HepG2 (cell line): ENCODE measurements around the gene PSD4. TPM values are rescaled to one million over a fixed set of nuclear protein-coding genes. Genes with fewer than 3 reads are reported as not detected.

Source experiments
- BRD4 ChIP-seq: sonication (generic); formaldehyde crosslinking; IDR thresholded peaks from 2 replicates; pipeline ENCODE4 v1.4.0; 2020; ENCODE audit warnings: missing genetic modification reagents
- FOSL1 ChIP-seq: sonication (generic); formaldehyde crosslinking; IDR thresholded peaks from 2 replicates; pipeline ENCODE4 v1.9.0; 2021; ENCODE audit warnings: missing genetic modification reagents, borderline replicate concordance
- LRRFIP1 ChIP-seq: sonication (generic); formaldehyde crosslinking; conservative IDR thresholded peaks from 2 replicates; pipeline ENCODE4 v1.4.0; 2020; ENCODE audit warnings: missing genetic modification reagents
- MAF1 ChIP-seq: sonication (generic); formaldehyde crosslinking; IDR thresholded peaks from 2 replicates; pipeline ENCODE4 v1.5.0; 2020; ENCODE audit warnings: missing genetic modification reagents, borderline replicate concordance
- MED8 ChIP-seq: sonication (generic); formaldehyde crosslinking; IDR thresholded peaks from 2 replicates; pipeline ENCODE4 v1.8.1; 2023; ENCODE audit warnings: mild to moderate bottlenecking, missing genetic modification reagents; ENCODE audit not compliant: insufficient replicate concordance
- MXD4 ChIP-seq: IDR thresholded peaks from 2 replicates; pipeline ENCODE4 v1.6.1; 2016; ENCODE audit warnings: mild to moderate bottlenecking, missing biosample characterization, missing genetic modification reagents
- SPEN ChIP-seq: sonication (generic); formaldehyde crosslinking; IDR thresholded peaks from 2 replicates; pipeline ENCODE4 v1.5.1; 2020; ENCODE audit warnings: low read depth, mild to moderate bottlenecking, missing genetic modification reagents
- ZBTB37 ChIP-seq: sonication (generic); formaldehyde crosslinking; IDR thresholded peaks from 2 replicates; pipeline ENCODE4 v1.4.0; 2020; ENCODE audit warnings: mild to moderate bottlenecking, missing genetic modification reagents
- ZBTB7B ChIP-seq: sonication (generic); formaldehyde crosslinking; IDR thresholded peaks from 2 replicates; pipeline ENCODE4 v1.4.0; 2020; ENCODE audit warnings: missing genetic modification reagents
- ZNF256 ChIP-seq: sonication (generic); formaldehyde crosslinking; conservative IDR thresholded peaks from 2 replicates; pipeline ENCODE4 v1.4.0; 2020; ENCODE audit warnings: missing genetic modification reagents
- ZNF598 ChIP-seq: sonication (generic); formaldehyde crosslinking; IDR thresholded peaks from 2 replicates; pipeline ENCODE4 v1.5.1; 2020; ENCODE audit warnings: mild to moderate bottlenecking, missing genetic modification reagents, borderline replicate concordance
- polyA plus RNA-seq, 8 experiments: library from polyadenylated mRNA; depleted of rRNA in 3 of 8; stranded (reverse) in 7 of 8; unstranded in 1 of 8; fragments of >200 nt; fragmentation: Illumina TruSeq in 4 of 8; extraction: Trizol in 4 of 8; gene quantifications; 2 replicates each; pipeline versions ENCODE4 v1.2.1 to v1.2.3, GENCODE V29; 2011 to 2016; ENCODE audit warnings: low read depth in 4 of 8, missing spikeins in 1 of 8, mixed read lengths in 1 of 8; ENCODE audit not compliant: insufficient read depth in 1 of 8
- total RNA-seq, 5 experiments: library from RNA; depleted of rRNA; stranded (reverse); fragments of >200 nt; fragmentation: Illumina TruSeq; extraction: Trizol; gene quantifications; 2 replicates each; pipeline ENCODE4 v1.2.3, GENCODE V29; 2016; ENCODE audit warnings: low read depth in 1 of 5
- TF ChIP-seq, protein P1 (sequence below): sonication (generic); formaldehyde crosslinking; IDR thresholded peaks from 2 replicates; pipeline ENCODE4 v1.4.0; 2020; ENCODE audit warnings: mild to moderate bottlenecking, missing genetic modification reagents
- TF ChIP-seq, protein P2 (sequence below): sonication (generic); formaldehyde crosslinking; IDR thresholded peaks from 2 replicates; pipeline ENCODE4 v1.8.1; 2022; ENCODE audit warnings: low read depth, mild to moderate bottlenecking, missing genetic modification reagents

PSD4 gene
- total and polyA plus RNA-seq, 2 of the 13 experiments (the other 11 are each of a cell fraction or from before 2014, with no cell fraction given): 5.8 to 9.4 TPM

- TF ChIP-seq MED8 (CRISPR knock-in tag) (no peak), LRRFIP1 (CRISPR knock-in tag) (no peak), MXD4 (no peak), ZBTB37 (no peak), FOSL1 (CRISPR knock-in tag) (no peak), MAF1 (CRISPR knock-in tag) (no peak), BRD4 (CRISPR knock-in tag) (no peak), ZNF256 (CRISPR knock-in tag) (no peak), ZNF598 (no peak), ZBTB7B (CRISPR knock-in tag) (no peak), SPEN (CRISPR knock-in tag) (no peak)
- TF ChIP-seq, protein P1, sequence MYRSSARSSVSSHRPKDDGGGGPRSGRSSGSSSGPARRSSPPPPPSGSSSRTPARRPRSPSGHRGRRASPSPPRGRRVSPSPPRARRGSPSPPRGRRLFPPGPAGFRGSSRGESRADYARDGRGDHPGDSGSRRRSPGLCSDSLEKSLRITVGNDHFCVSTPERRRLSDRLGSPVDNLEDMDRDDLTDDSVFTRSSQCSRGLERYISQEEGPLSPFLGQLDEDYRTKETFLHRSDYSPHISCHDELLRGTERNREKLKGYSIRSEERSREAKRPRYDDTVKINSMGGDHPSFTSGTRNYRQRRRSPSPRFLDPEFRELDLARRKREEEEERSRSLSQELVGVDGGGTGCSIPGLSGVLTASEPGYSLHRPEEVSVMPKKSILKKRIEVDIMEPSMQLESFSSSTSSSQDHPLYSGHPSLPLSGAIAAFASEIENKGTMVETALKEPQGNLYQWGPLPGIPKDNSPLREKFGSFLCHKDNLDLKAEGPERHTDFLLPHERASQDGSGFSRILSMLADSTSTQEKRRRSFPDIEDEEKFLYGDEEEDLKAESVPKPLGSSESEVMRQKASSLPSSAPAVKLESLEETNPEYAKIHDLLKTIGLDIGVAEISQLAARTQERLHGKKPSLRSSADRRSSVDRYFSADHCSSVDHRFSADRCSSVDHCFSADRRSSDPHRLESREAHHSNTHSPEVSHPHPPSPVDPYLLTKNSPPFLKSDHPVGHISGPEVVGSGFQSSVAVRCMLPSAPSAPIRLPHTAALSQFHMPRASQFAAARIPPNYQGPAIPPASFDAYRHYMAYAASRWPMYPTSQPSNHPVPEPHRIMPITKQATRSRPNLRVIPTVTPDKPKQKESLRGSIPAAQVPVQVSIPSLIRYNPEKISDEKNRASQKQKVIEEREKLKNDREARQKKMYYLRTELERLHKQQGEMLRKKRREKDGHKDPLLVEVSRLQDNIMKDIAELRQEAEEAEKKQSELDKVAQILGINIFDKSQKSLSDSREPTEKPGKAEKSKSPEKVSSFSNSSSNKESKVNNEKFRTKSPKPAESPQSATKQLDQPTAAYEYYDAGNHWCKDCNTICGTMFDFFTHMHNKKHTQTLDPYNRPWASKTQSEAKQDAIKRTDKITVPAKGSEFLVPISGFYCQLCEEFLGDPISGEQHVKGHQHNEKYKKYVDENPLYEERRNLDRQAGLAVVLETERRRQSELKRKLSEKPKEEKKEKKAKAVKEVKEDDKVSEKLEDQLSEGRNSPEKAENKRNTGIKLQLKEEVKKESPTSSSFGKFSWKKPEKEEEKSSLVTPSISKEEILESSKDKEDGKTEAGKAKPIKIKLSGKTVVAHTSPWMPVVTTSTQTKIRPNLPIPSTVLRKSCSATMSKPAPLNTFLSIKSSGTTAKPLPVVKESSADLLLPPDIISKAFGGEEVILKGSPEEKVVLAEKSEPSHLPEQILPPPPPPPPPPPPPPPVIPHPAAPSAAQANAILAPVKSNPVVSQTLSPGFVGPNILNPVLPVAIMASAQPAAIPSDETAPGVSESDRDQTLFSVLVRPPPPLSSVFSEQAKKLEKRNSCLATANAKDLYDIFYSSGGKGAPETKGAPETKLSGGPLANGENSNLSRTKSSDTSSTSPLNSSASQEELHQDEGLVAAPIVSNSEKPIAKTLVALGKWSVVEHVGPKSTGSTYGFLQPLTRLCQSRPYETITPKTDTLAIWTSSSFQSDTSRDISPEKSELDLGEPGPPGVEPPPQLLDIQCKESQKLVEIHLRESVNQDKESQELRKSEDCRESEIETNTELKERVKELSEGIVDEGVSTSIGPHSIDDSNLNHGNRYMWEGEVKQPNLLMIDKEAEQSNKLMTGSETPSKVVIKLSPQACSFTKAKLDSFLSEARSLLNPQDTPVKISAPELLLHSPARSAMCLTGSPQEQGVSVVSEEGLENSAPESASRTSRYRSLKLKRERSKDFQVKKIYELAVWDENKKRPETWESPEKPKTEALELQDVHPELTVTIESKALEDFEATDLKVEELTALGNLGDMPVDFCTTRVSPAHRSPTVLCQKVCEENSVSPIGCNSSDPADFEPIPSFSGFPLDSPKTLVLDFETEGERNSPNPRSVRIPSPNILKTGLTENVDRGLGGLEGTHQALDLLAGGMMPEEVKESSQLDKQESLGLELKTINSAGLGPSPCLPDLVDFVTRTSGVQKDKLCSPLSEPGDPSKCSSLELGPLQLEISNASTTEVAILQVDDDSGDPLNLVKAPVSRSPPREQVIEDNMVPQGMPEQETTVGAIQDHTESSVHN (CRISPR knock-in tag): no peak
- TF ChIP-seq, protein P2, sequence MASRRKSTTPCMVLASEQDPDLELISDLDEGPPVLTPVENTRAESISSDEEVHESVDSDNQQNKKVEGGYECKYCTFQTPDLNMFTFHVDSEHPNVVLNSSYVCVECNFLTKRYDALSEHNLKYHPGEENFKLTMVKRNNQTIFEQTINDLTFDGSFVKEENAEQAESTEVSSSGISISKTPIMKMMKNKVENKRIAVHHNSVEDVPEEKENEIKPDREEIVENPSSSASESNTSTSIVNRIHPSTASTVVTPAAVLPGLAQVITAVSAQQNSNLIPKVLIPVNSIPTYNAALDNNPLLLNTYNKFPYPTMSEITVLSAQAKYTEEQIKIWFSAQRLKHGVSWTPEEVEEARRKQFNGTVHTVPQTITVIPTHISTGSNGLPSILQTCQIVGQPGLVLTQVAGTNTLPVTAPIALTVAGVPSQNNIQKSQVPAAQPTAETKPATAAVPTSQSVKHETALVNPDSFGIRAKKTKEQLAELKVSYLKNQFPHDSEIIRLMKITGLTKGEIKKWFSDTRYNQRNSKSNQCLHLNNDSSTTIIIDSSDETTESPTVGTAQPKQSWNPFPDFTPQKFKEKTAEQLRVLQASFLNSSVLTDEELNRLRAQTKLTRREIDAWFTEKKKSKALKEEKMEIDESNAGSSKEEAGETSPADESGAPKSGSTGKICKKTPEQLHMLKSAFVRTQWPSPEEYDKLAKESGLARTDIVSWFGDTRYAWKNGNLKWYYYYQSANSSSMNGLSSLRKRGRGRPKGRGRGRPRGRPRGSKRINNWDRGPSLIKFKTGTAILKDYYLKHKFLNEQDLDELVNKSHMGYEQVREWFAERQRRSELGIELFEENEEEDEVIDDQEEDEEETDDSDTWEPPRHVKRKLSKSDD (CRISPR knock-in tag): no peak
These were observed 28.8 kb downstream of the PSD4 start (continued) for GRCh38 chr2:113202305-113203216.
